Thoracic aorta (tissue), 2 donors: ENCODE measurements around the gene TBC1D7. TPM values are rescaled to one million over a fixed set of nuclear protein-coding genes. Genes with fewer than 3 reads are reported as not detected.

Source experiments
- ATAC-seq: fragments of 150-250 bp; one replicate; pipeline ENCODE4 v1.8.0; 2017; ENCODE audit warnings: low read depth; ENCODE audit not compliant: insufficient number of reproducible peaks, low FRiP score
- DNase-seq: peaks from one replicate; pipeline ENCODE4 v3.0.0-alpha.2; 2020; ENCODE audit warnings: low spot score
- H3K27ac ChIP-seq, 2 donors: fragments of 200-600 bp; sonication (generic); 1 replicate in 1 of 2; 2 replicates in 1 of 2; pipeline ENCODE4 v1.5.1; 2016; ENCODE audit warnings: mild to moderate bottlenecking in 2 of 2, moderate library complexity in 2 of 2
- H3K27me3 ChIP-seq: fragments of 200-600 bp; sonication (generic); replicated peaks from 2 replicates; pipeline ENCODE4 v1.6.0; 2016; ENCODE audit warnings: mild to moderate bottlenecking; ENCODE audit not compliant: insufficient read depth
- H3K36me3 ChIP-seq: fragments of 200-600 bp; sonication (generic); one replicate; pipeline ENCODE4 v1.5.1; 2016
- H3K4me1 ChIP-seq, 2 donors: fragments of 200-600 bp; sonication (generic); 1 replicate in 1 of 2; 2 replicates in 1 of 2; pipeline versions ENCODE4 v1.5.1 to v1.6.0; 2016; ENCODE audit warnings: low read depth in 2 of 2, mild to moderate bottlenecking in 1 of 2; ENCODE audit not compliant: control insufficient read depth in 1 of 2
- H3K4me3 ChIP-seq: fragments of 200-600 bp; sonication (generic); 2 replicates; pipeline ENCODE4 v1.5.1; 2016; ENCODE audit warnings: mild to moderate bottlenecking
- H3K9me3 ChIP-seq: fragments of 200-600 bp; sonication (generic); 2 replicates; pipeline ENCODE4 v1.5.1; 2016
- total RNA-seq, 2 donors: library from RNA; depleted of rRNA; stranded (reverse); fragments of >200 nt; gene quantifications; one replicate each; pipeline versions ENCODE4 v1.1.0 to v1.2.3, GENCODE V29; 2016
- TF ChIP-seq, protein P1 (sequence below): fragments of 200-600 bp; sonication (generic); IDR thresholded peaks from one replicate; pipeline ENCODE4 v1.5.1; 2019; ENCODE audit warnings: antibody characterized with exemption

TBC1D7 gene
- total RNA-seq, 2 donors from 2014 or later, result 7.3 to 17.9 TPM

DNA sequence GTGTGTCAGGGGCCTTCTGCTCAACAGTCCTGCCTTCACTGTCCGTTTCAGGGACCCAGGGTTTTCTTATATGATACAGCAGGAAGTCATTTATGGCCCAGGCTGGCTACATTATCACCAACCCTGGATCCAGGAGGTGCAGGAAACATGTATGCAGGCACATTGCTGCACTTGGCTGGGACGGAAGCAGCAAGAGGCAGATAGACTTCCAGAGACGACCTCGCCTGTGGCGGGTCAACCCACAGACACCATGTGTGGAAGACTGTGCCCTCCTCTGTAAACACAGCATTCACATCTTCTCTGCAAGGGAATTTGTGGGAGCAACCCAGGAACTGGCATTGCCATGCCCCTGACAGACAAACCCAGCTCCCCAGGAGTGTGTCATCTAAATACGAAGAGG, 43.7 kb downstream of the TBC1D7 start:
- no peak overlapping the region for H3K27ac ChIP-seq
- TF ChIP-seq, protein P1, sequence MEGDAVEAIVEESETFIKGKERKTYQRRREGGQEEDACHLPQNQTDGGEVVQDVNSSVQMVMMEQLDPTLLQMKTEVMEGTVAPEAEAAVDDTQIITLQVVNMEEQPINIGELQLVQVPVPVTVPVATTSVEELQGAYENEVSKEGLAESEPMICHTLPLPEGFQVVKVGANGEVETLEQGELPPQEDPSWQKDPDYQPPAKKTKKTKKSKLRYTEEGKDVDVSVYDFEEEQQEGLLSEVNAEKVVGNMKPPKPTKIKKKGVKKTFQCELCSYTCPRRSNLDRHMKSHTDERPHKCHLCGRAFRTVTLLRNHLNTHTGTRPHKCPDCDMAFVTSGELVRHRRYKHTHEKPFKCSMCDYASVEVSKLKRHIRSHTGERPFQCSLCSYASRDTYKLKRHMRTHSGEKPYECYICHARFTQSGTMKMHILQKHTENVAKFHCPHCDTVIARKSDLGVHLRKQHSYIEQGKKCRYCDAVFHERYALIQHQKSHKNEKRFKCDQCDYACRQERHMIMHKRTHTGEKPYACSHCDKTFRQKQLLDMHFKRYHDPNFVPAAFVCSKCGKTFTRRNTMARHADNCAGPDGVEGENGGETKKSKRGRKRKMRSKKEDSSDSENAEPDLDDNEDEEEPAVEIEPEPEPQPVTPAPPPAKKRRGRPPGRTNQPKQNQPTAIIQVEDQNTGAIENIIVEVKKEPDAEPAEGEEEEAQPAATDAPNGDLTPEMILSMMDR, result no peak
- no peak for ATAC-seq
- H3K9me3 ChIP-seq, result peaks cover 4% of the 10 kb centered on the region
- peaks cover 39% of the 10 kb centered on the region for H3K36me3 ChIP-seq
- peaks cover 5 to 21% of the 10 kb centered on the region in 2 donors for H3K4me1 ChIP-seq
- H3K27me3 ChIP-seq, result no peaks in the 10 kb centered on the region
- H3K4me3 ChIP-seq, result no peak overlapping the region
- no peak for DNase-seq

DNA sequence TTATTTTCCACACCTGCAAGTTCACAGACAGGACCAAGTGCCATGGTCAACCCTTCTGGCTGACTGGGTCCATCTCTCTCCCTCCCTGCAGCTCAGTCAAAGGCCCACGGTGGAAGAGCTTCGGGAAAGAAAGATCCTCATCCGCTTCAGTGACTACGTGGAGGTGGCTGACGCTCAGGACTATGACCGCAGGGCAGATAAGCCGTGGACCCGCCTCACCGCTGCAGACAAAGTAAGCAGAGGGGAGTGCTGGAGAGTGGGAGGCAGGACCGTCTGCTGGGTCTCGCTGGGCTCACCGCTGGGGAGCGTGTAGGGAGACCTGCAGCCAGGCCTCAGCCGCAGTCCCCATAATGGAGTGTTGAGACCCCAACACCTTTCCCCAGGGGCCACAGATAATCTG, 45.0 kb downstream of the TBC1D7 start:
- H3K27me3 ChIP-seq, result no peaks in the 10 kb centered on the region
- no peak for ATAC-seq

GRCh38 chr6:13282393-13283069, 45.8 kb downstream of the TBC1D7 start:
- Histone ChIP-seq H3K9me3 (peaks cover 4% of the 10 kb centered on the region), H3K36me3 (peaks cover 49% of the 10 kb centered on the region), H3K4me1 (peaks cover 0 to 7% of the 10 kb centered on the region in 2 donors), H3K4me3 (no peak overlapping the region), H3K27ac (no peak overlapping the region), H3K27me3 (no peaks in the 10 kb centered on the region)
- ATAC-seq (no peak), DNase-seq (no peak)
- TF ChIP-seq, protein P1, result no peak

More for the DNA sequence above, 45.0 kb downstream of the TBC1D7 start:
- TF ChIP-seq, protein P1, result no peak
- Histone ChIP-seq H3K4me1 (peaks cover 0 to 9% of the 10 kb centered on the region in 2 donors), H3K36me3 (peaks cover 45% of the 10 kb centered on the region), H3K4me3 (no peak overlapping the region), H3K9me3 (peaks cover 4% of the 10 kb centered on the region), H3K27ac (no peak overlapping the region)
- DNase-seq, result no peak

DNA sequence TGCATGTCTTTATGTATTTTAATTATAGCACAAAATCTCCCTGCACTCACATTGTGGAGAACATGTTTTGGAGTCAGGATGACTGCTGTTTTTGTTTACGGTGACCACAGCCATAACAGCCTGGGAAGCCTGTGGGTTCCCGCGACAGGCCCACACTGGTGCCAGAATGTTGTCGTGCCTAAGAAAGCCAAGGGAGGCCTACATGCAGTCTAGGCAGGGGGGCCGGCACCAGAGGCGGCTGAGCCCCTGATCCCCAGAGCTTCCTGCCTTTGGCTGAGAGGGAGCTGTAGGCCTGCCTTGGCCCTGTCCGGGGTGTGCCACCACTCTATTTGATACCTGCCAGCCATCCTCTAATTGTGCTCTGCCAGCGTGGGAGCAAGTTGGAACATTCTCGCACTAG, 46.7 kb downstream of the TBC1D7 start:
- no peak for DNase-seq
- H3K4me3 ChIP-seq, result no peak overlapping the region
- H3K27ac ChIP-seq, result peak overlapping the region in 1 of 2 donors; percentile 11
- TF ChIP-seq, protein P1, result no peak
- no peak for ATAC-seq
- H3K36me3 ChIP-seq, result peaks cover 49% of the 10 kb centered on the region
- H3K27me3 ChIP-seq, result no peaks in the 10 kb centered on the region
- no peaks in the 10 kb centered on the region for H3K9me3 ChIP-seq
- H3K4me1 ChIP-seq, result peaks cover 0 to 7% of the 10 kb centered on the region in 2 donors

DNA sequence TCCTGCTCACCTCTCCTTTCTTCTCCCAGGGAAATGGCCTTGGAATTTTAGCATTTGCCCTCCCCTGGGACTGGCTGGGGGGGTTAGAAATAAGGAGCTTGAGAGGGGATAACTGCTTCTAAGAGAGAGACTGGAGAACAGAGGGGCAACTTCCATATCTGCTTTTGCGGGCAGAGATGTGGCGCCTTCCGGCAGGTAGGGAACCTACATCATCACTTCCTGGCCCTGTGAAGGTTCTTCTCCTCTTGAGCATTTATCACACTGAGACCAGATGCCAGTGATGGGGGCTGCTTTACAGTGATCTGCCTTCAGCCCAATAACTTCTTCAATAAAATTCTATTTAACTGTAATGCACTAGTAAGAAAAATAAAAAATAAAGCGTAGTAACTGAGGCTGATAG, 48.1 kb downstream of the TBC1D7 start:
- Histone ChIP-seq H3K4me3 (no peak overlapping the region), H3K27me3 (no peaks in the 10 kb centered on the region), H3K36me3 (peaks cover 37% of the 10 kb centered on the region), H3K9me3 (no peaks in the 10 kb centered on the region), H3K27ac (no peak overlapping the region), H3K4me1 (peaks cover 0 to 7% of the 10 kb centered on the region in 2 donors)
- ATAC-seq (no peak), DNase-seq (no peak)
- TF ChIP-seq, protein P1, result no peak
